NCI-H460 (cell line): ENCODE data around the gene NFX1. TPM values are rescaled to one million over a fixed set of nuclear protein-coding genes. Genes with fewer than 3 reads are reported as not detected.
"Not testable (repeated sequence)": the region's sequence is repeated elsewhere in the genome, so short reads cannot be mapped to it uniquely, and the experiment has no call there.

Experiments
- DNase-seq: peaks from one replicate; pipeline ENCODE4 v3.0.0-alpha.2; 2016; ENCODE audit warnings: low read depth; ENCODE audit errors: extremely low read depth
- total RNA-seq: library from RNA; depleted of rRNA; stranded (reverse); fragments of >200 nt; shearing (Covaris generic); gene quantifications from 2 replicates; pipeline ENCODE4 v1.2.3, GENCODE V29; 2014

NFX1 gene
- total RNA-seq, 1 experiment from 2014 or later = 21.0 TPM

GRCh38 chr9:33385536-33385935, 95.2 kb downstream of the NFX1 start:
- DNase-seq = not testable (repeated sequence)

DNA sequence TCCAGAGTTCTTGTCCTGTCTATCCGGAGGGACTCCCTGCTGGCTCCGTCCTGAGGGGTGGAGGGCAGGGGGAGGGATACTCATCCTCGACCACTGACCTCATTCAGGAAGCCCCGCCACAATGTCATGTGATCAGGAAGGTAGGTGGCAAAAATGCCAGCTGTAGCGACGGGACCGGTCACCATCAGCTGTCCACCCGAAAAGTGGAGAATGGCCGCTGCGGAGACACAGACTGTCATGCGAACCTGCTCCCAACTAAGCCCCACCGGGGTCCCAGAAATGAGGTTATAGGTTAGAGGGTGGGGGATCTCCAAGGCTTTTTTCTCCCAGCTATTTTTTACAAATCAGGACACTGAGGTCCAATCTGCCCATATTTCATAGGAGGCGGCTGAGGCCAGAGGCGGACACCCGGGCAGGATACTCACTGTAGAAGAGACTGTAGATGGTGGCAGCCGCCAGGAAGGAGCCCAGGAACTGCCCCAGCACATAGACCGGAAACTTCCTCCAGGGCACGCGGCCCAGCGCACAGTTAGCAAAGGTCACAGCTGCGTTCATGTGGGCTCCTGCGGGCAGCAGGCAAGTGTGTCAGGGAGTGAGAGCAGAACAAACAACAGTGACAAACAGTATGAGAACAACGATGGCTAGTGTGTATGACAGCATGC, 95.8 kb downstream of the NFX1 start:
- not testable (repeated sequence) for DNase-seq

GRCh38 chr9:33386641-33386996, 96.3 kb downstream of the NFX1 start:
- DNase-seq = not testable (repeated sequence)

- not testable (repeated sequence) for DNase-seq
Measured at GRCh38 chr9:33386998-33387397, 96.7 kb downstream of the NFX1 start.

GRCh38 chr9:33388110-33388994, 98.0 kb downstream of the NFX1 start:
- no peak for DNase-seq

DNA sequence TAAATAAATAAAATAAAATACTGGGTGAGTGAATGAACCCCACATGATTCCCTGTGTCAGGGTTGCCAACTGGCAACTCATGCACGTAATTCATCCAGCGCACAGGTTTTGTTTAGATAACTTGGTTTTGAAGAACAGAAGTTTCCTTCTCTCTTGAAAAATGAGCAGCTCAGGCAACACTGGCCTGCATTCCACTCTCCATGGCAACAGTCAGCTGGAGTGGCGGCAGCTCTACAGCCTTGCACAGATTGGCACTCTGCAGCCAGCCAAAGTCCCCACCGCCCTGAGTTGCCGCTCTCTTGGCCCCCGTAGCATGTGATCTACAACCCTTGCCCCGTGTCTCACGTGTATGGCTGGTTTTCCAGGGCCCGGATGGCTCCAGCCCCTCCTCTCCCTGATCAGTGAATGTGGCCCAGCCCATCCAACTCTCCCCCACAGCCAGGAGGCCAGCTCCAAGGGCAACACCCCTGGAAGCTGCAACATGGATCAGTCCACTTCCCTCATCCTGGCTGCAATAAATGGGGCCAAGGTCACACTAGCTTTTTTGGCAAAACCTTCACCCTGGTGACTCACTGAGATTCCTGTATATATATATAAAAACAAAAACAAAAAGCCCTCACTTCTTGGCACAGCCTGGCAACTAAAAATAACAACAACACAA, 100.9 kb downstream of the NFX1 start:
- not testable (repeated sequence) for DNase-seq

DNA sequence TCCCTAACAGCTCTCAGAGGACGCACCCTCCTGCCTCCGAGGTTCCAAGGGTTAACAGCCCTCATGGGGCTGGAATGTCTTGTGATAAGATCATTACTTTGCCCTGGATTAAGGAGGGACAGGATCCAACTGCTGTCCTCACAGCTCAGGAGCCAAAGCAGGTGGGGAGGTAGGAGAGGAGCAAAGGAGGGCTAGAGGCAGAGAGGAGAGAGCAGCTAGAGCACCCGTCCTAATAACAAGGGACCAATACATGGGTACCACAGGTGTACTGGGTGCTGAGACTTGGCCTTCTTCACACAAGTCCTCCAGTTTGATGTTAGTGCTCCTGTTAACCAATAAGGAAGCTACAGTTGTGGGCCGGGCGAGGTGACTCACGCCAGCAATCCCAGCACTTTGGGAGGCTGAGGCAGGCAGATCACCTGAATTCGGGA, 102.3 kb downstream of the NFX1 start:
- DNase-seq = not testable (repeated sequence)

- no peak for DNase-seq
Measured at GRCh38 chr9:33393581-33393980, 103.3 kb downstream of the NFX1 start.

DNA sequence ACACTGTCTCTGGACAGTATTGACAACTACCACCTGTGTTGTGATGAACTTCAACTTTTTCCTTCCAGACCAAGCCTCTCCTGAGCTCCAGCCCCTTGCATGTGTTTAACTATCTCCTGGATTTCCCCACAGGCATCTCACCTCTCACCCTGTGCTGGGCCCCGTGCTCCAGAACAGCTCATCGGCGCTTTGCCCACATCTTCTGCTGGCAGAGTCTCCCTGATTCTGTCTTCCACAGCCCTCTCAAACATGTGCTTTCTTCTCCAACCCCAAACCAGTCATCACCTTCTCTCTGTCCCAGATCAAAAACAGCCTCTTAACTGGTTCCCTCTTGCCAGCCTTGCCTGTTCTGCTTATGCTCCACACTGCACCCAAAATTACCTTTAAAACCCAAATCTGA, 103.7 kb downstream of the NFX1 start:
- not testable (repeated sequence) for DNase-seq

DNA sequence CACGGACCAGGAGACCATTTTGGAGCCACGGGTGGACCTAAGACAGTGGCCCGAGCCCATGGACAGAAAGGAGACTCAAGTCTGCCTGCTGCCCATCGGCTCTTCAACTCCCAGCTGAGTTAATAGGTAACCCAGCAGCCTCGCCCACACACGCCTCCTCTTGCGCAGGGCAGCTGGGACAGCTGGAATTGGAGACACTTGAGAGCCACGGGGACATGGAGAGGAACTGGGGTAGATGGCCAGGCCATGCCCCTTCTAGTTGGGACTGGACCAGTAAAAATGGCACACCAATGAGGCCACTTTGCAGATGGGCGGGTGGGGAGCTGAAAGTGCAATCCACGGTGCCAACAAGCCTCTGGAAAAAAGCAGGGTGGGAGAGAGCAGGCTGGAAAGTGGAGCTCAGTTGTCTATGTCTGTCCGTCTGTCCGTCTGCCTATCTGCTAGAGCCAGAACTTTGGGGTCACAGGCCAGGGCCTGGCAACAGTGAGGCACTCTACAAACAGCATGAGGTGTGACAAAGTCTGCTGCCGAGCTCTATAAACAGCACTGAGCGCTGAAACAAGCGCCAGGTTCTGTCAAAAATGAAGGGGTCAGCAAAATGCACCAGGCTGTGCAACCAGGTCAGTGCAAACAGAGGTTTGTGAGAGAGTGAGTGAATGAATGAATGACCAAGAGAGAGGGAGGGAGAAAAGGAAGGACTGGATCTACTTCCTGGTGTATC, 105.0 kb downstream of the NFX1 start:
- DNase-seq = not testable (repeated sequence)

- DNase-seq = not testable (repeated sequence)
Measured at GRCh38 chr9:33397801-33398200, 107.5 kb downstream of the NFX1 start.

DNA sequence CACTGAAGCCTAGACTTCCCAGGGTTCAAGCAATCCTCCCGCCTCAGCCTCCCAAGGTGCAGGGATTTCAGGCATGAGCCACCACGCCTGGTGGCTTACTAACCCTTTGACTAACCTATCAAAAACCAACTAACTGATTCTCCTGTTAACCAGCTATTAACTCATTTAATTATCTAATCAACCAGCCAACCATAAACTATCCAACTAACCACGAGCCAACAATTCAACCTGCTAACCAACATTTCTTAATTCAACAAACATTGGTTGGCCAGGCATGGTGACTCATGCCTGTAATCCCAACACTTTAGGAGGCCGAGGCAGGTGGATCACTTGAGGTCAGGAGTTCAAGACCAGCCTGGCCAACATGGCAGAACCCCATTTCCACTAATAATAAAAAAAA, 108.7 kb downstream of the NFX1 start:
- DNase-seq = not testable (repeated sequence)

DNA sequence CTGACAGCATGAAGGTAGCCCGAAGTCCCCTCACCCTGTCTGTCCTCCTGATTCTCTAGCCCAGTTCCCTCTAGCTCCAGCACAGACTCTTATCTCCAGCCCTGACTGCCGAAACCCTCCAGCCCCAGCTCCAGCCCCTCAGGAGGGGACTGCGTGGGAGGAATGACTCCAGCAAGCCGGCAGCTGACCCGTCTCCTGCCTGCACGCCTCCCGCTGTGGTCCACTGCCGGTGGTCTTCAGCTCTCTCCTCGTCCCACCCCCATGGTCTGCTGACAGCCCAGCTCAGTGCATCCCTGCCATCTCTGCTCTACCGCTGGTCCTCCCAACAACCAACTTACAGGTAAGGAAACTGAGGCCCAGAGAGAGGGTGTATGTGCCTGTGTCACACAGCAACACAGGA, 111.5 kb downstream of the NFX1 start:
- DNase-seq = not testable (repeated sequence)

GRCh38 chr9:33402371-33402770, 112.1 kb downstream of the NFX1 start, which contains the start of gene AQP7:
TSS of gene AQP7 (minus strand) at chr9:33402568. CDS start at chr9:33401262, 1,306 bp downstream.
- not testable (repeated sequence) for DNase-seq

DNA sequence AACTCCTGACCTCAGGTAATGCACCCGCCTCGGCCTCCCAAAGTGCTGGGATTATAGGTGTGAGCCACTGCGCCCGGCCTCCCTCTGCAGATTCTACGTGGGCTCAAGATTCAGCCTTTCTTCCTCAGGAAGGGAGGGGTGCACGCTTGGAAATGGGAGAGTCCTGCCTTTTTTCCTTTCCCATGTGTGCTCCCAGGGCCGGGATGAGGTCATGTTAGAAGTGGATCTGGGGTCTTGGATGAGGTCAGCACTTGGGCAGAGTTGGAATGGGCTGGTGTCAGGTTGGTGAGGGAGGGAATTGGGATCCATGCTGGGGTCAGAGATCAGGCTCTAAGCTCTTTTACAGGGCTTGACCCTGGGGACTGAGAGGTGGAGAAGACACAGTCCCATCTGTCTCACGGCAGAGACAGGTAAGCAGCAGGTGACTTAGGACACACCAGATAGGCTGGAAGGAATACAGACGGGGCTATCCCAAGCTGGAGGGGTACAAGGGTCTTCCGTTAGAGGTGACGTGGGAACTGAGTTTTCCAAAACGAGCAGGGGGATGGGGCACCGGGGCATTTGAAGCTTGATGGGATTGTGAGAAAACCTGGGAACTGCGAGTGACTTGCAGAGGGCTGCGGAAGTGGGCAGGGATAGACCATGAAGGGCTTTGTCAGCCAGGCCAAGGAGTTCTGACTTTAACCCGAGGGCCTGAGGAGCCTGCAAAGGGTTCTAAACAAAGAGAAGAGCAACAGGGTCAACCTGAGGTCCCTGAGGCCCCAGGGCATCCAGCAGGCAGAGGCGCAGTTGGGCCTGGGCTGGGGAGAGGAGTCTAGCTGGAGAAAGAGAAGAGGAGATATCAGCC, 113.8 kb downstream of the NFX1 start:
- no peak for DNase-seq

GRCh38 chr9:33404788-33405362, 114.6 kb downstream of the NFX1 start:
- no peak for DNase-seq

- DNase-seq = no peak
Measured at GRCh38 chr9:33407061-33407460, 116.7 kb downstream of the NFX1 start.

GRCh38 chr9:33408087-33408486, 117.8 kb downstream of the NFX1 start:
- DNase-seq = no peak

DNA sequence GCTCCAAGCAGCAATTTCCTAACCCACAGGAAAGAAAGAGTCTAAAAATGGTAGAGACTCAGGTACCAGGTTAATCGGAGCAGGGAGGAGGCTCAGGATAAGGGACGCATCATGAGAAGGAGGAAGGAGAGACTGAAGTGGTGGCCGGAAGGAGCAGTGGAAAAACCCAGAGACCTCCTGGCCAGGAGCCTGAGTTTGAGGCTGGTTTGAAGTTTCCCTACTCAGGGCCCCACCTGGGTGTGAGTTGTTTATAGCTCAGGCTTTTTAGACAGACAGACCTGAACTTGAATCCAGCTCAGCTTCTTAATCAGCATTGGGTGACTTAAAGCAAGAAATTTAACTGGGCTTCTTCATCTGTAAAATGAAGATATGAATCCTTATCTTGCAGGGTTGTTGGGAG, 124.0 kb downstream of the NFX1 start:
- no peak for DNase-seq
